HG03175 (cell line): ENCODE results near the gene SAA4.
"Not testable (repeated sequence)": the region's sequence is repeated elsewhere in the genome, so short reads cannot be mapped to it uniquely, and the experiment has no call there.

Source experiments
- ATAC-seq: cut with Tn5 transposase; IDR thresholded peaks from one replicate; pipeline ENCODE4 v1.9.1; 2021; ENCODE audit warnings: mild to moderate bottlenecking, moderate library complexity; ENCODE audit not compliant: unreplicated experiment

The SAA4 gene

GRCh38 chr11:18247191-18247581 lies 10.6 kb upstream of the SAA4 start:
- peak; percentile 6 for ATAC-seq

- ATAC-seq: peak; percentile 83
Measured at GRCh38 chr11:18246379-18247190, 10.0 kb upstream of the SAA4 start.

DNA sequence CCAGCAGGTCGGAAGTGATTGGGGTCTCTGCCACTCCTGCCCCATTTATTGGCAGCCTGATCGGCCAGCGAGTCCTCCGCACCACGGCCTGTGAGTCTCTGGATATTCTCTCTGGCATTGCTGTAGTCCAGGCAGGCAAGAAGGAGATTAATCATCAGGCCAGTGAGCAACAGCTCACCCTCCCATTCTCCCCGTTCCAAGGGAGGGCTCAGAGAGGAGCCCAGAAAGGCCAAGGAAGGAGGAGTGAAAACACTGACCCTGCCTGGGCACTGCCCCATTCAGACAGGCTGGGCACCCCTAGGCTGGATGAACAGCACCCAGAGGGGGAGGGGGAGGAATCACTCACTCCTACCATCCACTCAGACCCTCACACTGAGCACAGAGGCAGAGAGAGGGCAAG lies 8.8 kb upstream of the SAA4 start:
- ATAC-seq: no peak

GRCh38 chr11:18243783-18244362 lies 7.3 kb upstream of the SAA4 start:
- no peak for ATAC-seq

DNA sequence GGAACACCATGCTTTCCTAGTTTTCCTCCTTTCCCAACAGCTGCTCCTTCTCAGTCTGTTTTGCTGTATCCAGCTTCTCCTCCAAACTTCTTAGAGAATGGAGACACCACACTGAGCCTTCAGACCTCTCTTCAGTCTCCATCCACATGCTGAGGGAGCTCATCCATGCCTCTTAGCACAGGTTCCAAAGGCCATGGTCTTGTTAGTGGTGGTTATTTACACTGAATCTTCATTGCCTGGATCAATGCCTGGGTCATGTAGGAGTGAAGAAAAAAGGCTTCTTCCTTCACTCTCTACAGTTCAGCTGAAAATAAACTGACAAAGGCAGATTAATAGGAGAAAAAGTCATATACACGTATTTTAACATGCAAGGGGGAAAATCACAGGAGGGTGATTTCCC lies 3.1 kb upstream of the SAA4 start:
- no peak for ATAC-seq

- no peak for ATAC-seq
Measured at GRCh38 chr11:18235394-18236334, 938 bp downstream of the SAA4 start.

DNA sequence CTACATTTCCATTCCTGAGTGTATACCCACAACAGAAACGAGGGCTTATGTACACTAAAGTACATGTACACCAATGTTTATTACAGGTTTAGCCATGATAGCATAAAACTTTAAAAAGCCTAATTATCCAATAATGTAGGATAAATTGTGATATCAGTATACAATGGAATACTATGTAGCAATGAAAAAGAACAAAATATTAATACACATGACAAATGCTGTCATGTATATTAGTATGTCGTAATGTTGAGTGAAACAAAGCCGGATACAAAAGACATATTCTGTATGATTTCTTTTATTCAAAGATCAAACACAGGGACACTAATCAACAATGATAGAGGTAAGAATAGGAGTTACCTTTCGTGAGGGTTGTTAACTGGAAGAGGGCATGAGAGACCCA lies 2.7 kb downstream of the SAA4 start:
- ATAC-seq: no peak

- no peak for ATAC-seq
Measured at GRCh38 chr11:18230859-18231258, 5.7 kb downstream of the SAA4 start.

DNA sequence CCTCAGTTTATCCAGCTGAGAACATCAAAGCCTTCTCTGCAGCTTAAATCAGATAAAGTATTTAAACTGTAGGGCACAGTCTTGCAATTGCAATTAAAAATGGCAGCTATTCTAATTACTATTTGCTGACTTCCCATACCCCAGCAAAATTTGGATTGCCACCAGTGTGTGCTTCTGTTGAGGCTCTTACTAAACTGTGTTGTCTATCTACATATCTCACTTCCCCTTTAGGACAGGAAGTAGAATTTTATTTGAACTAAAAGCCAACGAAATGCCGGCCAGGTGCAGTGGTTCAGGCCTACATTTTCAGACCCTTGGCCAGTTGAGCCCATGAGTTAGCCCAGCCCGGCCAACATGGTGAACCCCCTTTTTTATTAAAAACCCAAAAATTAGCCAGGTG lies 7.1 kb downstream of the SAA4 start:
- peak; percentile 98 for ATAC-seq

GRCh38 chr11:18225913-18226312 lies 10.7 kb downstream of the SAA4 start:
- no peak for ATAC-seq

DNA sequence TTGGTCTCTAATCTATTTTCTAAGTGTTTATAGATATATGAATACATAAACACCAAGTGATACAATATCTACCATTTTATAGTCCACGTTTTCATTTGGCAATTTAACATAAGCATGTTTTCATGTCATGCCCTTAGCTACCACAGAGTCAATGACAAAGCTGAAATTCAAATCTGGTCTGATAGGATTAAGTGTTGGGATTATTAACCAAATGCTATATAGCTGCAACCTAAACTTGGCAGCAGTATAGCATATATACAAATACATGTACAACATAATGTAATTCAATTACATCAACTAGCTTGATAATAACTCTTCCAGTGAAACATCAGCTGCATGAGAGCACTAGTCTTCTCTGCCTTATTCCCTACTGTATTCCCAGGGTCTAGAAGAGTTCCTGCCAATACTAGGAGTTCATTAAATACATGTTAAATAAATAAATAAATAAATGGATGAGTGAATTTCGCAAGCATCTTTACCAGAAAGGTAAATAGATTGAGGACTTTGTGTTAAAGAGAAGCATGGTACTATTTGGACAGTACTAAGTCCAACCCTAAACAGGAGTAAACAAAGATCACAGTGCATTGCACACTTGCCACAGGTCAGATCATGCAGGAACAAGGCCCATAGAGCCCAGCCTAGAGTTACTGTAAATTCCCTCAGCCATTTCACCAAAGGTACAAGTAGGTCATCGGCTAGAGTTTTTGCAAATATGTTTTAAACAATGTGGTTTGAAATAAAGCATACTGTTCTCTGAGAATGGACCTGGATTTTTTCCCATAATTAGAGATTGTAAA lies 12.8 kb downstream of the SAA4 start:
- ATAC-seq: no peak

DNA sequence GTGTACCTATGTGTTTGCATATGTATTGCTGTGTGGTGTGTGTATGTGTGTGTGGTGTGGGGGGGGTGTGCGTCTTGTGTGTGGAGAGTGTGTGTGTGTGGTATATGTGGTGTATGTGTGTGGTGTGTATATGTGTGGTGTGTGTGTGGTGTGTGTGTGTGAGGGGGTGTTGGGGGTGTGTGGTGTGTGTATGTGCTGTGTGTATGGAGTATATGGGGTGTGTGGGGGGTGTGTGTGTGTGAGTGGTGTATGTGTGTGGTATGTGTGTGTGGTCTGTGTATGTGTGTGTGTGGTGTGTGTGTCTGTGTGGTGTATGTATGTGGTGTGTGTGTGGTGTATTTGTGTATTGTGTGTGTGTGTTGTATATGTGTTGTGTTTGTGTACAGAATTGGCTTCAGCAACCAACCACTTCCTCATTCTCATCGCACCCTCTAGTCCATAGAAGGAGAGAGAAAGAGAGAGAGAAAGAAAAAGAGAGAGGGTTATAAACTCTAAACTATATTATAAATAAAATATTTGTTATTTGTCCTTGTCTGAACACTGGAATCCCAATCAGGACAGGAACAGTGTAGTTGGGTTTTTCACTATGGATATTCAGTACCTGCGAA lies 13.7 kb downstream of the SAA4 start:
- ATAC-seq: no peak

DNA sequence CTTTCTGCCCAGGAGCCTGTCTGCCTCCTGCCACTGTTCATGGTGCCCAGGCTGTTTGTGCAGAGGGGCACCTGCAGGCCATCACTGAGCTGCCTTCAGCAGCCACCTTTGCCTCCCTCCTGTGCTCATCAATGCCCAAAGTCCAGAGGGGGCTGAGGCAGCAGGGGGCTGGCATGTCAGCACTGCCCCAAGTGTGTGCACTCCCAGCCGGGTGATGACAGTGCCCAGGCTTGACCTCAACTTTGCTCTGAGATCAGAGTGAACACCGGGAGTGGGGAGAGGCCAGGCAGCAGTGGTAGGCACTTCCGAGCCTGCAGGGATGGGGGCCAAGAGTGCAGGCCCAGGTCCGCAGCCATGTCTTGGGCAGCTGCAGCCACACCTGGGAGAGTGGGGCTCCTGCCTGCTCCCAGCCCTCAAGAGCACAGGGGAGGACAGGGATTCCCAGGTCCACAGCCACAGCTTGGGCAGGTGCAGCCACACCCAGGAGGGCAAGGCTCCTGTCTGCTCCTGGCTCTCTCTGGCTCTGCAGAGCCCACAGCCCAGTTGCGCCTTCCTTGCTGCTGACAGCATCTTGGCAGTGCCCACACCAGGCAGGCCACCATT lies 15.2 kb downstream of the SAA4 start:
- ATAC-seq: no peak

DNA sequence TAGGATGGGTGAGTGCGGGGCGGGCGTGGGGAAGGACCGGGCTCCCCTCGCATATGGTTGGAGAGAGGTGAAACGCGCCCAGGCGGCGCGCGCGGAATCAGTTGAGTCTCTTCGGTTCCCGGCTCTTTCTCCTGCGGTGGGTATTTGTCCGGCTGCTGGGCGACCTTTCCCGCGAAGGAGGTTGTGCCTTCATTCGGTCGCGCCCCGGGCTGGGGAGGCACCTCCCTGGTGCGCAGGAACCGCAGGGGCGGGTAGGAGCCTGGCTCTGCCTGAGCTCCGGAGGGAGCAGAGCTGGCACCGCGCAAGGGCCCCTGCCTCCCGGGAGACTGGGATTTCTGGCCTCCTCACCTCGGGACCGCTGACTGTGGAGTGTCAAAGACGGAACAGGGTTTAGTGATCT lies 27.5 kb downstream of the SAA4 start:
- no peak for ATAC-seq

GRCh38 chr11:18204771-18205170 lies 31.8 kb downstream of the SAA4 start:
- no peak for ATAC-seq

GRCh38 chr11:18204220-18204619 lies 32.4 kb downstream of the SAA4 start:
- no peak for ATAC-seq

- ATAC-seq: no peak
Measured at GRCh38 chr11:18203723-18204122, 32.9 kb downstream of the SAA4 start.

DNA sequence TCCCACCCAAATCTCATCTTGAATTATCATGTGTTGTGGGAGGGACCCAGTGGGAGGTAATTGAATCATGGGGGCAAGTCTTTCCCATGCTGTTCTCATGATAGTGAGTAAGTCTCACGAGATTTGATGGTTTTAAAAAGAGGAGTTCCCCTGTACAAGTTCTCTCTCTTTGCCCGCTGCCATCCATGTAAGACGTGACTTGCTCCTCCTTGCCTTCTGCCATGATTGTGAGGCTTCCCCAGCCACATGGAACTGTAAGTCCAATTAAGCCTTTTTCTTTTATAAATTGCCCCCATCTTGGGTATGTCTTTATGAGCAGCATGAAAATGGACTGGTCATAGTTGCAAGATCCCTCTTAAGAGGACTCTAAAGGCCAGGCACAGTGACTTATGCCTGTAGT lies 38.9 kb downstream of the SAA4 start:
- not testable (repeated sequence) for ATAC-seq

DNA sequence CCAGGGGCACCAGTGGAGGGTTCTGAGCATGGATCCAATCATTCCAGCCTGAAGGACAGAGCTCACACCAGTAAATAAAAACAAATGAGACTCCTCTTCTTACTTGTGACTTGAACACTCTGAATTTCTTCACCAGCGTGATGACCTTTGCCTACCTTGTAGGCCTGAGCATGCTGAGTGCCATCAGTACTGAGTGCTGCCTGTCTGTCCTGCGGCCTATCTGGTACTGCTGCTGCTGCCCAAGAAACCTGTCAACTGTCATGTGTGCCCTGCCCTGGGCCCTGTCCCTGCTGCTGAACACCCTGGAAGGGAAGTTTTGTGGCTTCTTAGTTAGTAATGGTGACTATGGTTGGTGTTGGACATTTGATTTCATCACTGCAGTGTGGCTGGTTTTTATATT lies 40.1 kb downstream of the SAA4 start:
- no peak for ATAC-seq

DNA sequence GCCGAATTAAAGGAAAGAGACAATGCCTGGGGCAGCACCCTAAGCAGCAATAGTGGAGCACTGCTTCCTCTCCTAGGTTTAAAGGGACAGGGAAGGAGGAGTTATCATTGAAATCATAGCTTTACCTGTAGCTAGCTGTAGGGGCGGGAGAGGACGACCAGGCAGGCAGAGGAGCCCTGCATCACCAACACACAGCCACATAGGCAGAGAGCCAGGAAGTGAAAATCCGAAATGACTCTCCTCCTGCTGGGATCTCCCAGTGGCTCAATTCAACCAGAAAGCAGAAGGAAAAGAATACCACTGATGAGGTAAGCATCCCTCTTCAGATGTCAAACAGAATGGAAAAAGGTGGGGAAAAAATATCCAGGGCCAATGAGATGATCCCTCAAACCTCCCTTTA lies 43.6 kb downstream of the SAA4 start:
- no peak for ATAC-seq
